Lung (tissue), 12 donors: ENCODE results near the gene BIRC6. TPM values are rescaled to one million over a fixed set of nuclear protein-coding genes. Genes with fewer than 3 reads are reported as not detected.

Experiments used
- ATAC-seq: fragments of 200-7000 bp; cut with Tn5 transposase; one replicate; pipeline ENCODE4 v1.9.1; 2020; ENCODE audit warnings: moderate number of reproducible peaks; ENCODE audit not compliant: insufficient read depth, low FRiP score
- DNase-seq, 3 donors: peaks; one replicate each; pipeline ENCODE4 v3.0.0-alpha.2; 2013 to 2017
- H3K27ac ChIP-seq, 2 donors: one replicate each; pipeline ENCODE4 v1.5.1; 2013; ENCODE audit warnings: mild to moderate bottlenecking in 2 of 2, moderate library complexity in 2 of 2, control low read depth in 1 of 2, inconsistent platforms in 1 of 2, low read depth in 1 of 2, low read length in 1 of 2
- H3K27me3 ChIP-seq, 3 donors: one replicate each; pipeline ENCODE4 v1.5.1; 2013; ENCODE audit warnings: low read length in 2 of 3; ENCODE audit not compliant: control insufficient read depth in 3 of 3, insufficient read depth in 3 of 3
- H3K36me3 ChIP-seq, 4 donors: one replicate each; pipeline ENCODE4 v1.5.1; 2013; ENCODE audit warnings: low read length in 4 of 4, mild to moderate bottlenecking in 1 of 4, moderate library complexity in 1 of 4; ENCODE audit not compliant: control insufficient read depth in 4 of 4, insufficient read depth in 4 of 4
- H3K4me1 ChIP-seq, 5 donors: one replicate each; pipeline ENCODE4 v1.5.1; 2013; ENCODE audit warnings: low read length in 5 of 5, mild to moderate bottlenecking in 2 of 5, moderate library complexity in 1 of 5; ENCODE audit not compliant: control insufficient read depth in 5 of 5, insufficient read depth in 5 of 5
- H3K4me3 ChIP-seq: one replicate; pipeline ENCODE4 v1.5.1; 2013; ENCODE audit warnings: mild to moderate bottlenecking, control low read depth, moderate library complexity
- H3K9ac ChIP-seq, 2 donors: one replicate each; pipeline ENCODE4 v1.5.1; 2013; ENCODE audit warnings: low read length in 2 of 2, control low read depth in 1 of 2; ENCODE audit not compliant: insufficient read depth in 1 of 2
- H3K9me3 ChIP-seq, 4 donors: one replicate each; pipeline ENCODE4 v1.5.1; 2013; ENCODE audit warnings: low read length in 3 of 4, mild to moderate bottlenecking in 1 of 4, moderate library complexity in 1 of 4; ENCODE audit not compliant: control insufficient read depth in 4 of 4, insufficient read depth in 3 of 4
- CTCF ChIP-seq: IDR thresholded peaks from 2 replicates; pipeline ENCODE4 v1.5.1; 2012; ENCODE audit warnings: mild to moderate bottlenecking; ENCODE audit errors: control extremely low read depth, extremely low read depth
- WGBS, 2 donors: extraction: QIAGEN DNeasy Blood & Tissue Kit; methylation state at CpG; one replicate each; pipeline ENCODE4 v1.1.7; 2013; 5-methylcytosine and 5-hydroxymethylcytosine counted together
- polyA plus RNA-seq, 2 donors: library from polyadenylated mRNA; stranded (reverse); fragments of 200-250 nt; gene quantifications; one replicate each; pipeline ENCODE4 v1.2.1, GENCODE V29; 2013
- total RNA-seq, 2 donors: library from RNA; depleted of rRNA in 1 of 2; stranded (reverse); fragments of >200 nt in 1 of 2; gene quantifications; one replicate each; pipeline ENCODE4 v1.2.1, GENCODE V29; 2014 to 2021
- donor health status: control.
- donor health status: control.
- donor health status: Bipolar disorder and iron deficiency.
- donor health status: healthy.
- donor health status: DM: yes; HTN: yes; CAD: no.

Gene BIRC6
- total and polyA plus RNA-seq, 4 donors: 12.2 to 229 (median 51.5) TPM

GRCh38 chr2:32375228-32375892 is 18.5 kb downstream of the BIRC6 start:
- DNase-seq (no peak), ATAC-seq (no peak)
- 96% methylated on average over 12 of the region's 12 CpGs for WGBS, 2 donors
- Histone ChIP-seq H3K36me3 (peaks cover 0 to 6% (median 0%) of the 10 kb centered on the region in 4 donors), H3K4me1 (peaks cover 0 to 10% (median 2%) of the 10 kb centered on the region in 5 donors), H3K4me3 (no peak overlapping the region), H3K9ac (no peak overlapping the region), H3K27ac (no peak overlapping the region), H3K27me3 (no peaks in the 10 kb centered on the region), H3K9me3 (no peaks in the 10 kb centered on the region)
- TF ChIP-seq CTCF: no peak

GRCh38 chr2:32376756-32377155 is 19.9 kb downstream of the BIRC6 start:
- no peak for TF ChIP-seq CTCF

GRCh38 chr2:32377928-32378327 is 21.1 kb downstream of the BIRC6 start:
- H3K9ac ChIP-seq: no peak overlapping the region
- ATAC-seq: no peak
- WGBS, 2 donors: 86 to 97% methylated on average over 1 of the region's 1 CpG
- peaks cover 0 to 8% (median 5%) of the 10 kb centered on the region in 4 donors for H3K36me3 ChIP-seq
- no peak overlapping the region for H3K4me3 ChIP-seq
- no peak overlapping the region for H3K27ac ChIP-seq
- no peak for TF ChIP-seq CTCF
- H3K27me3 ChIP-seq: no peaks in the 10 kb centered on the region
- no peak for DNase-seq
- no peaks in the 10 kb centered on the region for H3K9me3 ChIP-seq
- H3K4me1 ChIP-seq: peaks cover 0 to 12% (median 2%) of the 10 kb centered on the region in 5 donors

More at GRCh38 chr2:32376756-32377155, 19.9 kb downstream of the BIRC6 start:
- no peak overlapping the region for H3K27ac ChIP-seq
- H3K4me3 ChIP-seq: no peak overlapping the region
- peaks cover 0 to 12% (median 2%) of the 10 kb centered on the region in 5 donors for H3K4me1 ChIP-seq
- no peaks in the 10 kb centered on the region for H3K9me3 ChIP-seq
- H3K36me3 ChIP-seq: peaks cover 0 to 6% (median 3%) of the 10 kb centered on the region in 4 donors
- H3K9ac ChIP-seq: no peak overlapping the region
- H3K27me3 ChIP-seq: no peaks in the 10 kb centered on the region
- DNase-seq: no peak
- ATAC-seq: no peak

GRCh38 chr2:32379352-32379751 is 22.5 kb downstream of the BIRC6 start:
- TF ChIP-seq CTCF: no peak
- no peak overlapping the region for H3K9ac ChIP-seq
- peaks cover 0 to 12% (median 2%) of the 10 kb centered on the region in 5 donors for H3K4me1 ChIP-seq
- DNase-seq: no peak
- no peaks in the 10 kb centered on the region for H3K27me3 ChIP-seq
- no peak overlapping the region for H3K4me3 ChIP-seq
- peaks cover 3 to 14% (median 6%) of the 10 kb centered on the region in 4 donors for H3K36me3 ChIP-seq
- no peak for ATAC-seq
- H3K9me3 ChIP-seq: no peaks in the 10 kb centered on the region
- no peak overlapping the region for H3K27ac ChIP-seq
